GM12872 (cell line): ENCODE data around the gene ZNF768.

Experiments
- TF ChIP-seq, protein P1 (sequence below): IDR thresholded peaks from 3 replicates; pipeline ENCODE4 v1.5.1; 2011; ENCODE audit warnings: low read depth, mild to moderate bottlenecking, low read length, moderate library complexity; ENCODE audit not compliant: insufficient read depth

ZNF768 gene

DNA sequence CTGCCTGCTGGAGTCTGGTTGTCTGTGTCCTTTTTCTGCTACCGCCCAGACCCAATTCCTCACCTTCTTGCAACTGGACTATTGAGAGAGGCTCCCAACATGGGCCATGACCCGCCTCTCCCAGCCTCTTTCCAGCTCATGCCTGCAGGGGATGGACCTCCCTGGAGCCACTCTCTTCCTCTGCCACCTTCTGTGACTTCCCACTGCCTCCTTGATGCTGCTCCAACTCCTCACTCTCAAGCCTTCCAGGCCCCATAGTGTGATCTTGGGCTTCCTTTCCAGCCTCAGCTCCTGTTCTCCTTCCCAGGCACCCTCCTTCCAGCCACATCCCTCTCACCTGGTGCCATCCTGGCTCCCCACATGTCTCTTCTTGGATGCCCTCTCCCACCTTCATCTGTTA is 11.1 kb downstream of the ZNF768 start:
- TF ChIP-seq, protein P1, sequence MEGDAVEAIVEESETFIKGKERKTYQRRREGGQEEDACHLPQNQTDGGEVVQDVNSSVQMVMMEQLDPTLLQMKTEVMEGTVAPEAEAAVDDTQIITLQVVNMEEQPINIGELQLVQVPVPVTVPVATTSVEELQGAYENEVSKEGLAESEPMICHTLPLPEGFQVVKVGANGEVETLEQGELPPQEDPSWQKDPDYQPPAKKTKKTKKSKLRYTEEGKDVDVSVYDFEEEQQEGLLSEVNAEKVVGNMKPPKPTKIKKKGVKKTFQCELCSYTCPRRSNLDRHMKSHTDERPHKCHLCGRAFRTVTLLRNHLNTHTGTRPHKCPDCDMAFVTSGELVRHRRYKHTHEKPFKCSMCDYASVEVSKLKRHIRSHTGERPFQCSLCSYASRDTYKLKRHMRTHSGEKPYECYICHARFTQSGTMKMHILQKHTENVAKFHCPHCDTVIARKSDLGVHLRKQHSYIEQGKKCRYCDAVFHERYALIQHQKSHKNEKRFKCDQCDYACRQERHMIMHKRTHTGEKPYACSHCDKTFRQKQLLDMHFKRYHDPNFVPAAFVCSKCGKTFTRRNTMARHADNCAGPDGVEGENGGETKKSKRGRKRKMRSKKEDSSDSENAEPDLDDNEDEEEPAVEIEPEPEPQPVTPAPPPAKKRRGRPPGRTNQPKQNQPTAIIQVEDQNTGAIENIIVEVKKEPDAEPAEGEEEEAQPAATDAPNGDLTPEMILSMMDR, result no peak

- TF ChIP-seq, protein P1, result no peak
Observed at GRCh38 chr16:30511509-30511908, 14.9 kb downstream of the ZNF768 start.

GRCh38 chr16:30510376-30510938 is 15.9 kb downstream of the ZNF768 start:
- TF ChIP-seq, protein P1, result no peak

DNA sequence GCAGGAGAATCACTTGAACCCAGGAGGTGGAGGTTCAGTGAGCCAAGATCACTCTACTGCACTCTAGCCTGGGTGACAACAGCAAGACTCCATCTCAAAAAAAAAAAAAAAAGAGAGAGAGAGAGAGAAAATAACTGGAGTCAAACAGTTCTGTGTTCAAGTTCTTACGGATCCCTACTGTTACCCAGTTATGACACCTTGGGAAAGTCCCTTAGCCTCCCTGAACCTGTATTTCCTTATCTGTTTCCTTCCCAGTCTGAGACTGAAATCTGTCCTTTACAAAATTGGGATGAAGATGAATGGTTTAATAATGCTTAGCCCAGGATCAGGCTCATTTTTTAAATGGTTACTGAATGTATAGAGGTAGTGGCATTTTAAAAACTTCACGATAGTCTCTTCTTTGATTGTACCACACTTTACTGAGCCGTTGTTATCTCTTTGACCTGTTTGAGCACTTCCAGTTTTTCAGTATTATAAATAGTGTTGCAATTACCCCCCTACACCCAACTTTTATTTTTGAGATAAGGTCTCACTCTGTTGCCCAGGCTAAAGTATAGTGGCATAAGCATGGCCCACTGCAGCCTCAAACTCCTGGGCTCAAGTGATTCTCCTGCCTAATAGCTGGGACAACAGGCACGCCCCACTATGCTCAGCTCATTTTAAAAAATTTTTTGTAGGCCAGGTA is 17.1 kb downstream of the ZNF768 start:
- TF ChIP-seq, protein P1, result no peak

DNA sequence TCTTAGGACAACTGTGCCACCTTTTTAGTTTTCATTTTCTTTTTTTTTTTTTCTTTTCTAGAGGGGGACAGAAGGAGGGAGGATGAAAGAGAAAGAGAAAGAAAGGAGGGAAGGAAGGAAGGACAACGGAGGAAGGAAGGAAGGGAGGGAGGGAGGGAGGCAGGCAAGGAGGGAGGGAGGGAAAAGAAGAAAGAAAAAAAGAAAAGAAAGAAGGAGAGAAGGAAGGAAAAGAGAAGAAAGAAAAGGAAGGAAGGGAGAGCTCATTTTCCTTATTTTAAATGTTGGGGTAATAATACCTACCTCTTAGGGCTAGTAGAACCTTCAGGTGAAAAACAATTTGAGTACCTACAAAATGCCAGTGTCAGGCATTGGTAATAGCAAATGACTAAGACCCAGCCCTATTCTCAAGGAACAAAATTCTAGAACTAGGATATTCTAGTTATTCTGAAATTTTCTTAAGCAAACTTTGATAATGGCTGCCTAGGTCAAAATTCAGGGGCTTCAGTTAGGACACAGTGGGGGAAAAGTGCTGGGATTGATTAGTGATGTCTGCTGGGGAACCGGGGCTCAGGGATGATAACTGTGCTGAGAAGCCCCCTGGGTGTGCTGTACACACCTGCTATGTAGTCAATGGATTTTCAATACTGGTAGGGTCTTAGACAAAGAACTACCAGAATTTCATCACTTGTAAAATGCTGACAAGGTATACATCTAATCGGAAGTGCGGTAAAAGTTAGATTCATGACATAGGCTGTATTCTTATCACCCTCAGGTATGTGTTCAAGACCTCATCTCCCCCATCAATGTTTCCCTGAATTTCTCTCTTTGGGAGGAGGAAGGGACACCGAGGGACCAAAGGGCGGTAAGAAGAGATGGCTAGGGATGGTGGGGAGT is 22.7 kb downstream of the ZNF768 start:
- TF ChIP-seq, protein P1, result no peak

- TF ChIP-seq, protein P1, result no peak
Observed at GRCh38 chr16:30499284-30499683, 27.1 kb downstream of the ZNF768 start.

- TF ChIP-seq, protein P1, result no peak
Observed at GRCh38 chr16:30494709-30495108, 31.7 kb downstream of the ZNF768 start.
